Breast epithelium (tissue), 4 donors: ENCODE results near the gene BBOF1. TPM values are rescaled to one million over a fixed set of nuclear protein-coding genes. Genes with fewer than 3 reads are reported as not detected.
"Not testable (repeated sequence)": the region's sequence is repeated elsewhere in the genome, so short reads cannot be mapped to it uniquely, and the experiment has no call there.

Experiments
- DNase-seq, 2 donors: peaks; one replicate each; pipeline ENCODE4 v3.0.0-alpha.2; 2019; ENCODE audit warnings: low spot score in 2 of 2
- H3K27ac ChIP-seq, 2 donors: fragments of 200-600 bp; sonication (generic) in 1 of 2; one replicate each; pipeline ENCODE4 v1.5.1; 2016 to 2019; ENCODE audit warnings: mild to moderate bottlenecking in 1 of 2
- H3K27me3 ChIP-seq, 2 donors: fragments of 200-600 bp; sonication (generic) in 1 of 2; one replicate each; pipeline versions ENCODE4 v1.5.1 to v1.6.0; 2017 to 2019; ENCODE audit warnings: control low read depth in 1 of 2, mild to moderate bottlenecking in 1 of 2
- H3K36me3 ChIP-seq: fragments of 200-600 bp; one replicate; pipeline ENCODE4 v1.5.1; 2019
- H3K4me1 ChIP-seq, 2 donors: fragments of 200-600 bp; sonication (generic); one replicate each; pipeline ENCODE4 v1.5.1; 2016 to 2019; ENCODE audit warnings: control low read depth in 1 of 2
- H3K4me3 ChIP-seq, 3 donors: fragments of 200-600 bp; sonication (generic); 1 replicate in 2 of 3; 2 replicates in 1 of 3; pipeline ENCODE4 v1.5.1; 2016 to 2019; ENCODE audit warnings: mild to moderate bottlenecking in 3 of 3, moderate library complexity in 2 of 3
- H3K9me3 ChIP-seq, 2 donors: fragments of 200-600 bp; sonication (generic) in 1 of 2; one replicate each; pipeline ENCODE4 v1.5.1; 2016 to 2019; ENCODE audit warnings: control low read depth in 1 of 2
- POLR2A ChIP-seq: fragments of 450-650 bp; IDR thresholded peaks from one replicate; pipeline ENCODE4 v1.6.1; 2016; ENCODE audit warnings: antibody characterized with exemption, mild to moderate bottlenecking, moderate library complexity
- POLR2AphosphoS5 ChIP-seq, 3 donors: sonication (generic); formaldehyde crosslinking; IDR thresholded peaks; one replicate each; pipeline ENCODE4 v1.6.1; 2017; ENCODE audit warnings: antibody characterized with exemption in 3 of 3
- intact Hi-C: fragments of 100-400 bp; cut with DNase I; formaldehyde crosslinking; loops from one replicate; pipeline ENCODE4 v1.15.1; 2023; ENCODE audit warnings: low total_unique reads
- total RNA-seq, 3 donors: library from RNA; depleted of rRNA; stranded (reverse); fragments of >200 nt; gene quantifications; one replicate each; pipeline ENCODE4 v1.1.0, GENCODE V29; 2016
- TF ChIP-seq, protein P1 (sequence below), 3 donors: fragments of 450-650 bp; IDR thresholded peaks; one replicate each; pipeline ENCODE4 v1.5.1; 2016 to 2017; ENCODE audit warnings: antibody characterized with exemption in 3 of 3, mild to moderate bottlenecking in 3 of 3, moderate library complexity in 3 of 3

The BBOF1 gene
- total RNA-seq, 3 donors from 2014 or later, result 10.6 to 24.9 (median 18.7) TPM

GRCh38 chr14:73997944-73998447 lies 21.2 kb upstream of the BBOF1 start:
- TF ChIP-seq, protein P1, sequence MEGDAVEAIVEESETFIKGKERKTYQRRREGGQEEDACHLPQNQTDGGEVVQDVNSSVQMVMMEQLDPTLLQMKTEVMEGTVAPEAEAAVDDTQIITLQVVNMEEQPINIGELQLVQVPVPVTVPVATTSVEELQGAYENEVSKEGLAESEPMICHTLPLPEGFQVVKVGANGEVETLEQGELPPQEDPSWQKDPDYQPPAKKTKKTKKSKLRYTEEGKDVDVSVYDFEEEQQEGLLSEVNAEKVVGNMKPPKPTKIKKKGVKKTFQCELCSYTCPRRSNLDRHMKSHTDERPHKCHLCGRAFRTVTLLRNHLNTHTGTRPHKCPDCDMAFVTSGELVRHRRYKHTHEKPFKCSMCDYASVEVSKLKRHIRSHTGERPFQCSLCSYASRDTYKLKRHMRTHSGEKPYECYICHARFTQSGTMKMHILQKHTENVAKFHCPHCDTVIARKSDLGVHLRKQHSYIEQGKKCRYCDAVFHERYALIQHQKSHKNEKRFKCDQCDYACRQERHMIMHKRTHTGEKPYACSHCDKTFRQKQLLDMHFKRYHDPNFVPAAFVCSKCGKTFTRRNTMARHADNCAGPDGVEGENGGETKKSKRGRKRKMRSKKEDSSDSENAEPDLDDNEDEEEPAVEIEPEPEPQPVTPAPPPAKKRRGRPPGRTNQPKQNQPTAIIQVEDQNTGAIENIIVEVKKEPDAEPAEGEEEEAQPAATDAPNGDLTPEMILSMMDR (IDR thresholded peaks at IDR 0.05), result no peak
- no peak for TF ChIP-seq POLR2AphosphoS5 (IDR thresholded peaks at IDR 0.05)
- TF ChIP-seq POLR2A, result no peak
- Histone ChIP-seq H3K9me3 (no peaks in the 10 kb centered on the region), H3K36me3 (no peaks in the 10 kb centered on the region), H3K4me3 (no peak overlapping the region), H3K27me3 (no peaks in the 10 kb centered on the region), H3K4me1 (no peaks in the 10 kb centered on the region), H3K27ac (no peak overlapping the region)
- intact Hi-C loops, result no loop called here
- no peak for DNase-seq

DNA sequence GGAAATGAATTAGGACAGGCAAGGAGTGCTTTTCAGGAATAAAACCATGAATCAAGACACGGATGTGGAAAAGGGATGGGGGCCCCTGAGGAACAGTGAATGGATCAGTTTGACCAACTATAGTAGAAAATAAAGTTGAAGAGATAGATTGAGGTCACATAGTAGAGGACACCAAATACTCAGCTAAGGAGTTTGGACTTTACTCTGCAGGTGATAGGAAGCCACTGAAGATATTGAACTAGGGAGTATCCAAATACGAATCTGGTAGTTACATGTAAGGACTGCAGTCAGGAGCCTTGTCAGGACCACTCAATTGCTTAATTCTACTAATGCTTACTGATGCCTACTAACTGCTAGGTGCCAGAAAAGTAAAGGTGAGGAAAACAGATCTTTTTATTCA lies 20.4 kb upstream of the BBOF1 start:
- DNase-seq, result no peak
- no peak overlapping the region for H3K4me3 ChIP-seq
- H3K36me3 ChIP-seq, result no peaks in the 10 kb centered on the region
- intact Hi-C loops, result no loop called here
- no peak for TF ChIP-seq POLR2A
- TF ChIP-seq POLR2AphosphoS5 (IDR thresholded peaks at IDR 0.05), result no peak
- TF ChIP-seq, protein P1 (IDR thresholded peaks at IDR 0.05), result no peak
- H3K27me3 ChIP-seq, result no peaks in the 10 kb centered on the region
- no peak overlapping the region for H3K27ac ChIP-seq
- H3K9me3 ChIP-seq, result no peaks in the 10 kb centered on the region
- H3K4me1 ChIP-seq, result no peaks in the 10 kb centered on the region

DNA sequence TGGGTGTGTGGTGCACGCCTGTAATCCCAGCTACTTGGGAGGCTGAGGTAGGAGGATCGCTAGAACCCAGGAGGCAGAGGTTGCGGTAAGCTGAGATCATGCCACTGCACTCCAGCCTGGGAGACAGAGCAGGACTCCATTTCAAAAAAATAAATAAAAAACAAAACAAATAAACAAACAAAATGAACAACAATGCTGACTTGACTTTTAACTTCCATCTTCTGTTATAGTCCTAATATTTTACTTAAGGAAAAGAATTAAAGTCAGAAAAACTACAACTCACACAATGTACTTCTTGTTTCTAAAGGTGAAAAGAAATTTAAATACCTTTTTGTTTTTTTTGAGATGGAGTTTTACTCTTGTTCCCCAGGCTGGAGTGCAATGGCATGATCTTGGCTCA lies 13.5 kb upstream of the BBOF1 start:
- intact Hi-C loops, H3K36me3 ChIP-seq: not testable (repeated sequence)

GRCh38 chr14:74008843-74009499 lies 10.2 kb upstream of the BBOF1 start:
- TF ChIP-seq, protein P1 (IDR thresholded peaks at IDR 0.05), result no peak
- TF ChIP-seq POLR2AphosphoS5 (IDR thresholded peaks at IDR 0.05), result no peak
- no peak for TF ChIP-seq POLR2A
- intact Hi-C loops, result no loop called here
- no peak overlapping the region for H3K4me3 ChIP-seq
- H3K27ac ChIP-seq, result no peak overlapping the region
- no peak for DNase-seq
- no peaks in the 10 kb centered on the region for H3K9me3 ChIP-seq
- H3K36me3 ChIP-seq, result no peaks in the 10 kb centered on the region
- no peaks in the 10 kb centered on the region for H3K27me3 ChIP-seq
- no peaks in the 10 kb centered on the region for H3K4me1 ChIP-seq

More for the DNA sequence above, 13.5 kb upstream of the BBOF1 start:
- H3K27ac ChIP-seq, H3K4me3 ChIP-seq, H3K4me1 ChIP-seq, H3K27me3 ChIP-seq, H3K9me3 ChIP-seq, DNase-seq: not testable (repeated sequence)

GRCh38 chr14:74014299-74014698 lies 4.8 kb upstream of the BBOF1 start:
- TF ChIP-seq, protein P1 (IDR thresholded peaks at IDR 0.05), result no peak
- TF ChIP-seq POLR2A, result no peak
- TF ChIP-seq POLR2AphosphoS5 (IDR thresholded peaks at IDR 0.05), result no peak
- no peak for DNase-seq
- H3K36me3 ChIP-seq, result no peaks in the 10 kb centered on the region
- no peaks in the 10 kb centered on the region for H3K9me3 ChIP-seq
- H3K4me3 ChIP-seq, result no peak overlapping the region
- no peaks in the 10 kb centered on the region for H3K27me3 ChIP-seq
- H3K27ac ChIP-seq, result no peak overlapping the region
- intact Hi-C loops, result no loop called here
- no peaks in the 10 kb centered on the region for H3K4me1 ChIP-seq
